GM12892 (cell line): ENCODE measurements around the gene RNU6-9.

Source experiments
- POLR2A ChIP-seq: IDR thresholded peaks from 2 replicates; pipeline ENCODE4 v1.6.1; 2011; ENCODE audit warnings: low read depth, low read length, control low read depth
- POLR2AphosphoS5 ChIP-seq: IDR thresholded peaks from 2 replicates; pipeline ENCODE4 v1.6.1; 2011; ENCODE audit warnings: low read depth, low read length, control low read depth
- TAF1 ChIP-seq: IDR thresholded peaks from 2 replicates; pipeline ENCODE4 v1.6.1; 2011; ENCODE audit warnings: low read depth, mild to moderate bottlenecking, control low read depth, low read length, borderline replicate concordance

- TF ChIP-seq POLR2A (no peak), POLR2AphosphoS5 (no peak), TAF1 (no peak)
These were observed 5.4 kb downstream of the RNU6-9 start for GRCh38 chr19:898663-899062.
